IMR-90 (cell line): Measurements from ENCODE around the gene STX8. TPM values are rescaled to one million over a fixed set of nuclear protein-coding genes. Genes with fewer than 3 reads are reported as not detected.

ENCODE experiments used
- ATAC-seq: fragments of 200-7000 bp; cut with Tn5 transposase; 2 replicates; pipeline ENCODE4 v1.9.1; 2020; ENCODE audit warnings: low read depth, mild to moderate bottlenecking, moderate library complexity
- BruUV-seq: library from RNA; stranded (reverse); fragments of 400-500 nt; replicated peaks from 2 replicates; lab custom pipeline; 2021; lab: Mats Ljungman, UMichigan
- CTCF ChIA-PET: fragments of 300-600 bp; formaldehyde crosslinking; extraction: SDS; loops from one replicate; lab custom pipeline; 2021; ENCODE audit warnings: antibody characterized with exemption; lab: Yijun Ruan, JAX
- POLR2A ChIA-PET: fragments of 300-600 bp; sonication (Branson Sonifier 250); formaldehyde crosslinking; loops from one replicate; lab custom pipeline; 2022; ENCODE audit warnings: antibody characterized with exemption; ENCODE audit not compliant: unreplicated experiment; lab: Charles Lee
- DNase-seq: peaks from one replicate; pipeline ENCODE4 v3.0.0; 2013
- H2AFZ ChIP-seq: replicated peaks from 2 replicates; pipeline ENCODE3; 2013; ENCODE audit warnings: low read length, mild to moderate bottlenecking; ENCODE audit not compliant: poor library complexity
- H2AK5ac ChIP-seq: 2 replicates; pipeline ENCODE4 v1.6.1; 2013; ENCODE audit warnings: low read depth, low read length, inconsistent platforms
- H2AK9ac ChIP-seq: replicated peaks from 2 replicates; pipeline ENCODE3; 2013; ENCODE audit warnings: mild to moderate bottlenecking, low read depth, low read length, moderate library complexity; ENCODE audit not compliant: poor library complexity
- H2BK120ac ChIP-seq: 2 replicates; pipeline ENCODE4 v1.6.1; 2013; ENCODE audit warnings: low read depth, low read length, inconsistent platforms
- H2BK15ac ChIP-seq: 3 replicates; pipeline ENCODE4 v1.6.1; 2013; ENCODE audit warnings: low read depth, low read length, inconsistent platforms
- H2BK20ac ChIP-seq: 2 replicates; pipeline ENCODE4 v1.6.1; 2013; ENCODE audit warnings: low read depth, mild to moderate bottlenecking, inconsistent platforms, low read length, moderate library complexity
- H2BK5ac ChIP-seq: 2 replicates; pipeline ENCODE4 v1.6.1; 2013; ENCODE audit warnings: mild to moderate bottlenecking, low read depth, low read length, inconsistent platforms; ENCODE audit not compliant: poor library complexity, severe bottlenecking
- H3K14ac ChIP-seq: replicated peaks from 2 replicates; pipeline ENCODE4 v1.6.1; 2013; ENCODE audit warnings: low read depth, low read length, inconsistent platforms
- H3K18ac ChIP-seq: 2 replicates; pipeline ENCODE4 v1.6.1; 2013; ENCODE audit warnings: low read depth, low read length, control low read depth
- H3K23ac ChIP-seq: 2 replicates; pipeline ENCODE4 v1.6.1; 2013; ENCODE audit warnings: low read depth, low read length, inconsistent platforms
- H3K27ac ChIP-seq: 2 replicates; pipeline ENCODE4 v1.5.1; 2013; ENCODE audit warnings: mild to moderate bottlenecking, control low read depth, low read length; ENCODE audit not compliant: insufficient read depth
- H3K27me3 ChIP-seq: 2 replicates; pipeline ENCODE4 v1.6.1; 2013; ENCODE audit warnings: low read length; ENCODE audit not compliant: control insufficient read depth, insufficient read depth
- H3K36me3 ChIP-seq: 2 replicates; pipeline ENCODE4 v1.6.1; 2013; ENCODE audit warnings: low read length, mixed read lengths; ENCODE audit not compliant: control insufficient read depth, insufficient read depth
- H3K4ac ChIP-seq: 2 replicates; pipeline ENCODE4 v1.6.1; 2013; ENCODE audit warnings: low read depth, low read length, inconsistent platforms
- H3K4me1 ChIP-seq: 2 replicates; pipeline ENCODE4 v1.6.1; 2013; ENCODE audit warnings: low read length, mixed read lengths; ENCODE audit not compliant: control insufficient read depth, insufficient read depth
- H3K4me2 ChIP-seq: 2 replicates; pipeline ENCODE4 v1.6.1; 2013; ENCODE audit warnings: low read depth, mild to moderate bottlenecking, control low read depth, low read length, moderate library complexity
- H3K4me3 ChIP-seq: 2 replicates; pipeline ENCODE4 v1.5.1; 2013; ENCODE audit warnings: low read depth, mild to moderate bottlenecking, control low read depth, low read length, moderate library complexity; ENCODE audit not compliant: insufficient read depth
- H3K56ac ChIP-seq: 2 replicates; pipeline ENCODE4 v1.6.1; 2013; ENCODE audit warnings: low read length, inconsistent platforms; ENCODE audit not compliant: insufficient read depth; ENCODE audit errors: extremely low read depth
- H3K79me1 ChIP-seq, 2 experiments: 2 replicates each; pipeline ENCODE4 v1.6.1; 2013; ENCODE audit warnings: low read length in 2 of 2, inconsistent platforms in 1 of 2, low read depth in 1 of 2
- H3K9ac ChIP-seq: 2 replicates; pipeline ENCODE4 v1.6.1; 2013; ENCODE audit warnings: low read depth, low read length, control low read depth
- H3K9me1 ChIP-seq: 2 replicates; pipeline ENCODE4 v1.6.1; 2013; ENCODE audit warnings: low read length, inconsistent platforms; ENCODE audit not compliant: insufficient read depth
- H3K9me3 ChIP-seq: 2 replicates; pipeline ENCODE4 v1.6.1; 2013; ENCODE audit warnings: low read length; ENCODE audit not compliant: control insufficient read depth, insufficient read depth
- H4K20me1 ChIP-seq: 2 replicates; pipeline ENCODE4 v1.6.1; 2013; ENCODE audit warnings: low read length, inconsistent platforms; ENCODE audit not compliant: insufficient read depth
- H4K5ac ChIP-seq: 2 replicates; pipeline ENCODE4 v1.6.1; 2013; ENCODE audit warnings: mild to moderate bottlenecking, low read depth, low read length, control low read depth
- H4K8ac ChIP-seq, 2 experiments: 2 replicates each; pipeline ENCODE4 v1.6.1; 2013; ENCODE audit warnings: low read depth in 2 of 2, low read length in 2 of 2, control low read depth in 1 of 2, inconsistent platforms in 1 of 2
- H4K91ac ChIP-seq: 2 replicates; pipeline ENCODE4 v1.6.1; 2013; ENCODE audit warnings: low read depth, low read length, inconsistent platforms; ENCODE audit not compliant: insufficient read depth
- CHD1 ChIP-seq: IDR thresholded peaks from 2 replicates; pipeline ENCODE4 v1.6.1; 2012; ENCODE audit warnings: low read depth, low read length, improper control_type of control experiment
- MAFK ChIP-seq: IDR thresholded peaks from 2 replicates; pipeline ENCODE4 v1.6.1; 2012; ENCODE audit warnings: low read depth, low read length, improper control_type of control experiment
- MXI1 ChIP-seq: IDR thresholded peaks from 2 replicates; pipeline ENCODE4 v1.6.1; 2012; ENCODE audit warnings: low read depth, mild to moderate bottlenecking, low read length, moderate library complexity, borderline replicate concordance
- RAD21 ChIP-seq: IDR thresholded peaks from 2 replicates; pipeline ENCODE4 v1.6.1; 2012; ENCODE audit warnings: low read length, improper control_type of control experiment
- WGBS, 2 experiments: methylation state at CpG; one replicate each; pipeline versions ENCODE4 v1.1.5 to v1.1.7; 2013; ENCODE audit warnings: missing lambda C conversion rate in 2 of 2; ENCODE audit not compliant: insufficient read length in 1 of 2; ENCODE audit errors: extremely low coverage in 2 of 2; 5-methylcytosine and 5-hydroxymethylcytosine counted together
- dilution Hi-C: fragments of 300-500 bp; cut with HindIII; formaldehyde crosslinking; loops from one replicate; pipeline ENCODE4 v1.14.3; 2018; ENCODE audit warnings: low sequenced_read_pairs; ENCODE audit not compliant: unreplicated experiment
- in situ Hi-C: fragments of 300-500 bp; cut with MboI; formaldehyde crosslinking; loops from 3 replicates; pipeline ENCODE4 v1.14.3; 2019; ENCODE audit warnings: low sequenced_read_pairs, inconsistent platforms, mixed read lengths
- intact Hi-C: fragments of 100-400 bp; cut with micrococcal nuclease; formaldehyde crosslinking; loops from 2 replicates; pipeline ENCODE4 v1.10.0; 2022
- polyA plus RNA-seq, 3 experiments: library from polyadenylated mRNA; depleted of rRNA; stranded (reverse); fragments of >200 nt; gene quantifications; 2 replicates each; pipeline ENCODE4 v1.2.3, GENCODE V29; 2012; ENCODE audit warnings: low replicate concordance in 1 of 3
- total RNA-seq: library from RNA; depleted of rRNA; stranded (reverse); fragments of >200 nt; gene quantifications from 2 replicates; pipeline ENCODE4 v1.2.3, GENCODE V29; 2012
- TF ChIP-seq, protein P1 (sequence below): conservative IDR thresholded peaks from 2 replicates; pipeline ENCODE4 v1.5.1; 2012; ENCODE audit warnings: mild to moderate bottlenecking, low read depth, low read length, improper control_type of control experiment

Gene STX8
- total and polyA plus RNA-seq, 2 of the 4 experiments (the other 2 are of a cell fraction): 26.5 to 47.0 TPM

- H3K4me3 ChIP-seq: no peak overlapping the region
- H2BK15ac ChIP-seq: no peak overlapping the region
- H3K9ac ChIP-seq: no peak overlapping the region
- no peak overlapping the region for H2AFZ ChIP-seq
- DNase-seq (no peak), ATAC-seq (no peak)
- H4K91ac ChIP-seq: no peak overlapping the region
- no peak overlapping the region for H3K18ac ChIP-seq
- no peaks in the 10 kb centered on the region for H3K36me3 ChIP-seq
- H3K9me3 ChIP-seq: no peaks in the 10 kb centered on the region
- no peak overlapping the region for H3K56ac ChIP-seq
- no peaks in the 10 kb centered on the region for H3K79me1 ChIP-seq
- no peak overlapping the region for H2AK9ac ChIP-seq
- H3K4me2 ChIP-seq: no peak overlapping the region
- H3K27ac ChIP-seq: no peak overlapping the region
- intact Hi-C loops: no loop called here
- POLR2A ChIA-PET: no interaction called here
- H3K4me1 ChIP-seq: no peaks in the 10 kb centered on the region
- CTCF ChIA-PET: no interaction called here
- no peaks in the 10 kb centered on the region; the same call in 1 of the 2 replicates for H3K9me1 ChIP-seq
- no peak overlapping the region for H2BK5ac ChIP-seq
- no CpG with 5 or more reads among the region's 4 CpGs for WGBS, 2 experiments
- no peak overlapping the region for H4K5ac ChIP-seq
- H3K23ac ChIP-seq: no peak overlapping the region
- TF ChIP-seq MXI1 (no peak), RAD21 (no peak), MAFK (no peak), CHD1 (no peak)
- TF ChIP-seq, protein P1, sequence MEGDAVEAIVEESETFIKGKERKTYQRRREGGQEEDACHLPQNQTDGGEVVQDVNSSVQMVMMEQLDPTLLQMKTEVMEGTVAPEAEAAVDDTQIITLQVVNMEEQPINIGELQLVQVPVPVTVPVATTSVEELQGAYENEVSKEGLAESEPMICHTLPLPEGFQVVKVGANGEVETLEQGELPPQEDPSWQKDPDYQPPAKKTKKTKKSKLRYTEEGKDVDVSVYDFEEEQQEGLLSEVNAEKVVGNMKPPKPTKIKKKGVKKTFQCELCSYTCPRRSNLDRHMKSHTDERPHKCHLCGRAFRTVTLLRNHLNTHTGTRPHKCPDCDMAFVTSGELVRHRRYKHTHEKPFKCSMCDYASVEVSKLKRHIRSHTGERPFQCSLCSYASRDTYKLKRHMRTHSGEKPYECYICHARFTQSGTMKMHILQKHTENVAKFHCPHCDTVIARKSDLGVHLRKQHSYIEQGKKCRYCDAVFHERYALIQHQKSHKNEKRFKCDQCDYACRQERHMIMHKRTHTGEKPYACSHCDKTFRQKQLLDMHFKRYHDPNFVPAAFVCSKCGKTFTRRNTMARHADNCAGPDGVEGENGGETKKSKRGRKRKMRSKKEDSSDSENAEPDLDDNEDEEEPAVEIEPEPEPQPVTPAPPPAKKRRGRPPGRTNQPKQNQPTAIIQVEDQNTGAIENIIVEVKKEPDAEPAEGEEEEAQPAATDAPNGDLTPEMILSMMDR: no peak
- in situ Hi-C loops: loop anchor here (25.0 kb wide), 1 partner anchor 746 kb away; the partner anchor contains the start of gene MFSD6L
- no peak overlapping the region for H4K8ac ChIP-seq
- H3K4ac ChIP-seq: no peak overlapping the region
- H2BK120ac ChIP-seq: no peak overlapping the region
- H3K27me3 ChIP-seq: no peaks in the 10 kb centered on the region
- no TSS peak for BruUV-seq
- no peak overlapping the region for H3K14ac ChIP-seq
- dilution Hi-C loops: no loop called here
- H2AK5ac ChIP-seq: no peak overlapping the region
- H2BK20ac ChIP-seq: no peak overlapping the region
- no peaks in the 10 kb centered on the region for H4K20me1 ChIP-seq
These were observed 42.2 kb downstream of the STX8 start for GRCh38 chr17:9533441-9533840.
